GM12875 (cell line): ENCODE data around the gene STBD1.

Source experiments
- H3K4me3 ChIP-seq: one replicate; pipeline ENCODE4 v1.5.1; 2011; ENCODE audit warnings: low read depth, low read length, control low read depth
- TF ChIP-seq, protein P1 (sequence below): IDR thresholded peaks from 2 replicates; pipeline ENCODE4 v1.5.1; 2011; ENCODE audit warnings: low read depth, mild to moderate bottlenecking, control low read depth, inconsistent platforms, low read length, moderate library complexity, borderline replicate concordance; ENCODE audit not compliant: insufficient read depth

STBD1 gene

DNA sequence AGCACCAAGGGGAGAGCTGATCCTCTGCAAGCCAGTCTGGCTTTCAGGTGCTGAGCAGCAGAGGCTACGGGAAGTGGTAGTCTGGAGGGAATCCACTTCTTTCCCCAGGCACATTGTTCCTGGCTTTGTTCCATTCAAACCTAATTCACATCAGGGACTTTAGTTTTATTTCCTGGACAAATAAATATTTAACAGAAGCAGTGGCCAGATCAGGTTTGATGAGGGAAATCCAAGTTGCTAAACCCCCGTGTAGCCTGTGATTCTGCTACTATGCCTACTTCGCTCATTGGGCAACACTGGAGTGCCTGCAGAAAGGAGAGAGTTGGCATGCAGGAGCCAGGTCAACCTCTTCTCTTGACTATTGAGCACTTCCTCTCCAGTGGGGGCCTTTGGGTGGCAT is 13.8 kb upstream of the STBD1 start:
- no peak overlapping the region for H3K4me3 ChIP-seq
- TF ChIP-seq, protein P1, sequence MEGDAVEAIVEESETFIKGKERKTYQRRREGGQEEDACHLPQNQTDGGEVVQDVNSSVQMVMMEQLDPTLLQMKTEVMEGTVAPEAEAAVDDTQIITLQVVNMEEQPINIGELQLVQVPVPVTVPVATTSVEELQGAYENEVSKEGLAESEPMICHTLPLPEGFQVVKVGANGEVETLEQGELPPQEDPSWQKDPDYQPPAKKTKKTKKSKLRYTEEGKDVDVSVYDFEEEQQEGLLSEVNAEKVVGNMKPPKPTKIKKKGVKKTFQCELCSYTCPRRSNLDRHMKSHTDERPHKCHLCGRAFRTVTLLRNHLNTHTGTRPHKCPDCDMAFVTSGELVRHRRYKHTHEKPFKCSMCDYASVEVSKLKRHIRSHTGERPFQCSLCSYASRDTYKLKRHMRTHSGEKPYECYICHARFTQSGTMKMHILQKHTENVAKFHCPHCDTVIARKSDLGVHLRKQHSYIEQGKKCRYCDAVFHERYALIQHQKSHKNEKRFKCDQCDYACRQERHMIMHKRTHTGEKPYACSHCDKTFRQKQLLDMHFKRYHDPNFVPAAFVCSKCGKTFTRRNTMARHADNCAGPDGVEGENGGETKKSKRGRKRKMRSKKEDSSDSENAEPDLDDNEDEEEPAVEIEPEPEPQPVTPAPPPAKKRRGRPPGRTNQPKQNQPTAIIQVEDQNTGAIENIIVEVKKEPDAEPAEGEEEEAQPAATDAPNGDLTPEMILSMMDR: no peak

DNA sequence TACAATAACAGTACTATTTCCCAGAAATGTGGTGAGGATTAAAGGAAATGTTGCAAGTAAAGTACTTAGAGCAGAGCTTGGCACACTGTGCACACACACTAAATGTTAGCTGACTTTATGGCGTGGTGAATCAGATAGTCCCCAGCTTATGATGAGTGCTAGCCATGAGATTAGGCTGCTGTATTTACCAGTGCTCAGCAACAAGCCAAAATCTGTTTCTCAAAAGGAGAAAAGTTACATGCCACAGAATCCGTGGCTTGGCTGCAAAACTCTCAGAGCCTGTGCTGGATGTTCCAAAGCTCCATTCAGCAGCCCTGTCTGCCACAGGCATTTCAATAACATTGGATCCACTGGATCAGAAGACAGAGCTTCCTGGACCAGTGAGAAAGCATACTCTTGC is 12.8 kb upstream of the STBD1 start:
- H3K4me3 ChIP-seq: no peak overlapping the region
- TF ChIP-seq, protein P1: no peak

DNA sequence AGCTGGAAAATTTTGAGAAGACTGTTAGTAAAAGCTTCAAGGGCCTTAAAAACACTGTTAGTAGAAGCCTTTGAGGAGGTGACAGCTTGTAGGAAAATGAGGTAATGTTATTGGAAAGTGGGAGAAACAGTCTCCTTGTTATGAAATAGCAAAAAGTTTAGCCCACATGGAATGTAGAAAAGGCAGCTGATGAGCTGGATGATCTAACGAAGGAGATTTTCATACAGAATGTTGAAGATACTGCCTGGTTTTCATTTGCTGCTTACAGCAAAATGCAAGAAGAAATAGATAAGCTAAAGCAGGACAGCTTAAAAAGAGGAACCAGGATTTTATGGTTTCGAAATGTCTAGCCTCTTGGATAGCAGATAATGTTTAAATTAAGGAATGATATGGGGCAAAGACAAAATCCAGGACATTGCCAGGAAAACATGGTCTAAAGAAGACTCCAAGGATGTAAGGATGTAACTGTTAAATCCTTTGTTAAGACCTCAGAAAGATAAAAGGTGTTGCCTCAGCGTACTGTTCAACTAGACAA is 10.2 kb upstream of the STBD1 start:
- H3K4me3 ChIP-seq: no peak overlapping the region
- TF ChIP-seq, protein P1: no peak

DNA sequence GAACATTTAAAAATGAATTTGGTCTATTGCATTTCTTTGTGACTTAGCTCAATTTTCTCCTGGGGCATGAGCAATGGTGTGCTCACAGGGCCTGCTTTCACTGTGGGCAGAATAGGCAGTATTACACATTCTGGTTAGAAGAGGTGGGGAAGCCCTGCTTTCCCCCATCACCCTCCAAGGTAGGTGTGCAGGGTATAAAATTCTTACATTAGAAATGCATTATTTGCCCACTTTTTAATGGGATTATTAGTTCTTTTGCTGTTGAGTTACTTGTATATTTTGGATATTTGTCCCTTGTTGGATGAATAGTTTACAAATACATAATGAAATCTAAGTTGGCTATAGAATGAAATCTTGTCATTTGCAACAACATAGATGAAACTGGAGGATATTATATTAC is 8.3 kb upstream of the STBD1 start:
- TF ChIP-seq, protein P1: no peak
- H3K4me3 ChIP-seq: no peak overlapping the region

DNA sequence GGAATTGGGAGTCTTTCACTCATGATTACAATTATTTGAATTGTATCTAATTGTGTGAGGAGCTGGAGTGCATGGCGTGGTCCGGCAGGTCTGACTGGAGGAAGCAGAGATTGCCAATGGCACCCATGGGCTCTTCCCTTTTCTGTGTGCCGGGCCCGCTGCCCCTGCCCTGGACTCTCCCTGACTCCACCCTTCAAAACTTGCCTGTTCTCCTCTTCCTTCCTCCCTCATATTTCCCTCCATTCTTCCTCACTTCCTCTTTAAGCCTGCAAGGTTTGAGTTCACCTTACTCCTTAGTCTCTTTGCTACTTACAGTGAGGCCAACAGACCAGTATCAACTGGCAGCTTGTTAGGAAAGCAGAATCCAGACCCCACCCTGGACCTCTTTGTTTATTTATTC is 6.5 kb upstream of the STBD1 start:
- H3K4me3 ChIP-seq: no peak overlapping the region
- TF ChIP-seq, protein P1: no peak

DNA sequence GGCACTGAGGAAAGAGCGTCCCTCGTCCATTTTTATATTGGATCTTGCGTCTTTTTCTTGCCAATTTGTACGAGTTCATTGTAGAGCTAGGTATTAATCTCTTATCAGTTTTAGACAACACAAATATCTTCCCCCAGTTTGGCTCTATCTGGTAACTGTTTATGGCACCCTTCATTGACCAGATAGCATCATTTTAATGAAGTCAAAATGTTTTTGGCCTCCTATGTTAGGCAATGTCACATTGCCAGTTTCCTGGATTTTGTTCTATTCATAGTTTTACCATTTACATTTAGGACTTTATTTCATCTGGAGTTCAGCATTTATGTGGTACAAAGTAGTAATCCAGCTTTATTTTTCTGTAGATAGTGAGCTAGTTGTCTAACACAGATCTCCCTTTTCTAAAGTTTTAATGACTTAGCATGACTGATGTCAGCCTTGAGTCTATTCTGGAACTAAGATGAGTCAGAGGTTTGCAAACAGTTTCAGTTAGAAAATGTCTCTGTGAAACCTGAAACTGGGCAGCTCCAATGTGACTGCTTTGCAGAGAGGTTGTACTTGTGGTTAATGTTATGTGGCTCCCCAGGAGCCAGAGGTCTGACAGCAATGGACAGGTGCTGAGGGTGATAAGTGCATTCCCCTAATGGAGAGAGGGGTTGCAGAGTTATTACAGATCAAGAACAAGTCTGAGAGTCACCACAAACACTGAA is 5.3 kb upstream of the STBD1 start:
- no peak overlapping the region for H3K4me3 ChIP-seq
- TF ChIP-seq, protein P1: no peak

DNA sequence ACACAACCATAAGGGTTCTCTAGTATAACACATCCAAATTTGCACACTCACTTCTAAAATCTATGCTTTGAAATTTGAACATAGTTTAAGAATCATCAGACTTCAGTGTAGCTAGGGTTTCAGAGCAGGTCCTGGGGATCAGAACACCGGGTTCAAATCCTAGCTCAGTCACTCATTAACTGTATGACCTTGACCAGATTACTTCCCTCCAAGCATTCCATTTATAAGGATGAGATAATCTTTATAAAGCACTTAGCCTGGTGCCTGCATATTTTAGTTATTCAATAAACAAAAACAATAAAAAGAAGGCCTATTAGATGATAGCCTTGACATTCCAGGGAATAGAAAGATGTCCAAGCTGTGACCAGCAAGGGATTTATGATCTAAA is 4.8 kb upstream of the STBD1 start:
- TF ChIP-seq, protein P1: no peak

More for the DNA sequence above, 4.8 kb upstream of the STBD1 start:
- H3K4me3 ChIP-seq: no peak overlapping the region
